ENCODE measurements around the gene FEZ2.

DNA sequence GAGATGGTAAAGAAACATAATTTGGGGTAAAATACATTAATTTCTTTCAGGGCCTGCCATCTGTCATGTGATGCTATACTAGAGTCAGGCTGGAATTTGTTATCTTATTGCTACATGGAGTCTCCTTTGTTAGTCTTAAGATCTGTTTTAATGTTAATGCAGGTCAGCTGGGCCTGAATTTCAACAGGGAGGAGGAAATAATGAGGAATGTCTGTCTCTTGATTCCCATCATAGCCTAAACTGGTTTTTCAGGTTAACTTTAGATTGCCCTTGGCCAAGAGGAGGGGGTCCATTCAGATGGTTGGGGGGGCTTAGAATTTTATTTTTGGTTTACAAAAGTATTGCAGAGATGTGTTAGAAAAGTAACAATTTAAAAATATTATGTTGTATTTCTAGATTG, 19.0 kb upstream of the FEZ2 start:
- TF ChIP-seq JUN (IDR thresholded peaks at IDR 0.05) (no peak), CEBPB (IDR thresholded peaks at IDR 0.05) (no peak), ZFP36 (IDR thresholded peaks at IDR 0.05; ENCODE audit: borderline replicate concordance, partially characterized antibody) (no peak), POLR2A (IDR thresholded peaks at IDR 0.05; ENCODE audit: low read length) (no peak), RAD21 (conservative IDR thresholded peaks at IDR 0.05 in 1 of 2, IDR thresholded peaks at IDR 0.05 in 1 of 2) (no peak), MYC (IDR thresholded peaks at IDR 0.05; ENCODE audit: borderline replicate concordance, low read length) (no peak), RCOR1 (IDR thresholded peaks at IDR 0.05; ENCODE audit: low read depth, low read length) (no peak), POLR2AphosphoS2 (conservative IDR thresholded peaks at IDR 0.05; ENCODE audit: low read length) (no peak), FOXS1 (CRISPR knock-in tag; IDR thresholded peaks at IDR 0.05) (no peak)
- TF ChIP-seq, protein P1, sequence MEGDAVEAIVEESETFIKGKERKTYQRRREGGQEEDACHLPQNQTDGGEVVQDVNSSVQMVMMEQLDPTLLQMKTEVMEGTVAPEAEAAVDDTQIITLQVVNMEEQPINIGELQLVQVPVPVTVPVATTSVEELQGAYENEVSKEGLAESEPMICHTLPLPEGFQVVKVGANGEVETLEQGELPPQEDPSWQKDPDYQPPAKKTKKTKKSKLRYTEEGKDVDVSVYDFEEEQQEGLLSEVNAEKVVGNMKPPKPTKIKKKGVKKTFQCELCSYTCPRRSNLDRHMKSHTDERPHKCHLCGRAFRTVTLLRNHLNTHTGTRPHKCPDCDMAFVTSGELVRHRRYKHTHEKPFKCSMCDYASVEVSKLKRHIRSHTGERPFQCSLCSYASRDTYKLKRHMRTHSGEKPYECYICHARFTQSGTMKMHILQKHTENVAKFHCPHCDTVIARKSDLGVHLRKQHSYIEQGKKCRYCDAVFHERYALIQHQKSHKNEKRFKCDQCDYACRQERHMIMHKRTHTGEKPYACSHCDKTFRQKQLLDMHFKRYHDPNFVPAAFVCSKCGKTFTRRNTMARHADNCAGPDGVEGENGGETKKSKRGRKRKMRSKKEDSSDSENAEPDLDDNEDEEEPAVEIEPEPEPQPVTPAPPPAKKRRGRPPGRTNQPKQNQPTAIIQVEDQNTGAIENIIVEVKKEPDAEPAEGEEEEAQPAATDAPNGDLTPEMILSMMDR (IDR thresholded peaks at IDR 0.05), result no peak

Measured in A549 (cell line).